GM18507 (cell line): ENCODE results near the gene CTBP2.
"Not testable (repeated sequence)": the region's sequence is repeated elsewhere in the genome, so short reads cannot be mapped to it uniquely, and the experiment has no call there.

Experiments
- DNase-seq: peaks from one replicate; pipeline ENCODE4 v3.0.0; 2011; ENCODE audit warnings: low read depth; ENCODE audit not compliant: insufficient read length; ENCODE audit errors: extremely low spot score
- FAIRE-seq: peaks from 2 replicates; lab custom pipeline; 2011; peaks lifted over from hg19 to GRCh38; lab: Jason Lieb, UNC

Gene CTBP2

GRCh38 chr10:125096371-125096770 lies 64.0 kb downstream of the CTBP2 start:
- FAIRE-seq, result no peak
- DNase-seq, result no peak

GRCh38 chr10:125095776-125096175 lies 64.6 kb downstream of the CTBP2 start:
- DNase-seq (no peak), FAIRE-seq (no peak)

GRCh38 chr10:125095228-125095627 lies 65.1 kb downstream of the CTBP2 start:
- DNase-seq (no peak), FAIRE-seq (no peak)

- no peak for FAIRE-seq
- DNase-seq, result no peak
These were observed 65.6 kb downstream of the CTBP2 start for GRCh38 chr10:125094806-125095205.

- FAIRE-seq, result no peak
- DNase-seq, result no peak
These were observed 66.2 kb downstream of the CTBP2 start for GRCh38 chr10:125093974-125094705.

GRCh38 chr10:125093199-125093973 lies 67.0 kb downstream of the CTBP2 start:
- DNase-seq (no peak), FAIRE-seq (no peak)

GRCh38 chr10:125092564-125093031 lies 67.8 kb downstream of the CTBP2 start:
- FAIRE-seq (no peak), DNase-seq (no peak)

GRCh38 chr10:125091891-125092290 lies 68.5 kb downstream of the CTBP2 start:
- no peak for DNase-seq
- no peak for FAIRE-seq

- no peak for DNase-seq
- FAIRE-seq, result no peak
These were observed 70.9 kb downstream of the CTBP2 start for GRCh38 chr10:125089469-125089868.

- DNase-seq (no peak), FAIRE-seq (no peak)
These were observed 72.5 kb downstream of the CTBP2 start for GRCh38 chr10:125087897-125088215.

GRCh38 chr10:125087191-125087896 lies 73.0 kb downstream of the CTBP2 start:
- FAIRE-seq (no peak), DNase-seq (no peak)

GRCh38 chr10:125086691-125087090 lies 73.7 kb downstream of the CTBP2 start:
- FAIRE-seq, result no peak
- no peak for DNase-seq

- DNase-seq, result no peak
- no peak for FAIRE-seq
These were observed 74.9 kb downstream of the CTBP2 start for GRCh38 chr10:125085258-125086054.

- no peak for DNase-seq
These were observed 75.6 kb downstream of the CTBP2 start for GRCh38 chr10:125084614-125085257.

GRCh38 chr10:125084191-125084613 lies 76.2 kb downstream of the CTBP2 start:
- DNase-seq (no peak), FAIRE-seq (no peak)

More at GRCh38 chr10:125084614-125085257, 75.6 kb downstream of the CTBP2 start:
- FAIRE-seq, result no peak

- FAIRE-seq (no peak), DNase-seq (no peak)
These were observed 76.8 kb downstream of the CTBP2 start for GRCh38 chr10:125083576-125083920.

GRCh38 chr10:125082881-125083575 lies 77.3 kb downstream of the CTBP2 start:
- no peak for DNase-seq
- FAIRE-seq, result no peak

- not testable (repeated sequence) for DNase-seq, FAIRE-seq
These were observed 77.9 kb downstream of the CTBP2 start for GRCh38 chr10:125082471-125082870.

- no peak for DNase-seq
- no peak for FAIRE-seq
These were observed 78.4 kb downstream of the CTBP2 start for GRCh38 chr10:125081931-125082330.
